Measurements from ENCODE around the gene MMP15. TPM values are rescaled to one million over a fixed set of nuclear protein-coding genes. Genes with fewer than 3 reads are reported as not detected.

The MMP15 gene
- total and polyA plus RNA-seq, 11 donors = 22.1 to 84.7 (median 60.8) TPM

GRCh38 chr16:57979006-57979585 lies 46.5 kb upstream of the MMP15 start:
- H3K9me3 ChIP-seq = no peaks in the 10 kb centered on the region
- ATAC-seq = no peak
- no peak overlapping the region for H3K27ac ChIP-seq
- peaks cover 0 to 7% (median 0%) of the 10 kb centered on the region in 9 donors for H3K27me3 ChIP-seq
- WGBS, 4 donors = 85 to 90% (median 89%) methylated on average over 11 of the region's 11 CpGs
- no peaks in the 10 kb centered on the region for H3K36me3 ChIP-seq
- H3K4me3 ChIP-seq = no peak overlapping the region
- DNase-seq = peak in 2 of 5 donors; percentile 9 to 16
- TF ChIP-seq POLR2A (IDR thresholded peaks at IDR 0.05) = no peak
- no peak for TF ChIP-seq CTCF (IDR thresholded peaks at IDR 0.05)
- intact Hi-C loops (cut with DNase I) = no loop called here
- peaks cover 0 to 13% (median 0%) of the 10 kb centered on the region in 12 donors for H3K4me1 ChIP-seq

GRCh38 chr16:57981636-57982035 lies 43.9 kb upstream of the MMP15 start:
- Histone ChIP-seq H3K4me3 (no peak overlapping the region), H3K4me1 (peaks cover 0 to 18% (median 10%) of the 10 kb centered on the region in 12 donors), H3K36me3 (no peaks in the 10 kb centered on the region), H3K9me3 (no peaks in the 10 kb centered on the region), H3K27ac (no peak overlapping the region), H3K27me3 (peaks cover 0 to 12% (median 0%) of the 10 kb centered on the region in 9 donors)
- no peak for ATAC-seq
- 86 to 95% (median 93%) methylated on average over 7 of the region's 7 CpGs for WGBS, 4 donors
- DNase-seq = peak in 1 of 5 donors; percentile 14
- TF ChIP-seq CTCF (IDR thresholded peaks at IDR 0.05) (no peak), POLR2A (IDR thresholded peaks at IDR 0.05) (no peak)
- intact Hi-C loops (cut with DNase I) = loop anchor here in 1 of 10 donors (10.0 kb wide), 1 partner anchor 397 kb away; no protein-coding TSS in a partner anchor

GRCh38 chr16:57982385-57982784 lies 43.2 kb upstream of the MMP15 start:
- DNase-seq = peak in 1 of 5 donors; percentile 16
- Histone ChIP-seq H3K27me3 (peaks cover 0 to 12% (median 0%) of the 10 kb centered on the region in 9 donors), H3K4me1 (peaks cover 0 to 16% (median 10%) of the 10 kb centered on the region in 12 donors), H3K4me3 (no peak overlapping the region), H3K27ac (no peak overlapping the region), H3K9me3 (no peaks in the 10 kb centered on the region), H3K36me3 (no peaks in the 10 kb centered on the region)
- WGBS, 4 donors = 79 to 89% (median 82%) methylated on average over 5 of the region's 5 CpGs
- no peak for ATAC-seq
- TF ChIP-seq CTCF (IDR thresholded peaks at IDR 0.05) (no peak), POLR2A (IDR thresholded peaks at IDR 0.05) (no peak)
- intact Hi-C loops (cut with DNase I) = loop anchor here in 1 of 10 donors (10.0 kb wide), 1 partner anchor 398 kb away; no protein-coding TSS in a partner anchor

GRCh38 chr16:57984443-57985203 lies 40.9 kb upstream of the MMP15 start:
- Histone ChIP-seq H3K27me3 (peaks cover 0 to 12% (median 0%) of the 10 kb centered on the region in 9 donors), H3K4me3 (peak overlapping the region; percentile 34 to 67 (median 58)), H3K9me3 (no peaks in the 10 kb centered on the region), H3K36me3 (no peaks in the 10 kb centered on the region), H3K4me1 (peaks cover 0 to 22% (median 10%) of the 10 kb centered on the region in 12 donors), H3K27ac (peak overlapping the region in 1 of 12 donors; percentile 47)
- no peak for TF ChIP-seq CTCF (IDR thresholded peaks at IDR 0.05)
- no peak for TF ChIP-seq POLR2A (IDR thresholded peaks at IDR 0.05)
- DNase-seq (peak; percentile 79 to 95 (median 87)), ATAC-seq (peak; percentile 59 to 91 (median 89))
- WGBS, 4 donors = 9 to 15% (median 12%) methylated on average over 52 to 64 of the region's 64 CpGs
- intact Hi-C loops (cut with DNase I) = loop anchor here in 1 of 10 donors (10.0 kb wide), 1 partner anchor 400 kb away; no protein-coding TSS in a partner anchor

All from heart left ventricle (tissue), 16 donors.